HEK293 (cell line): ENCODE results near the gene SNTG2.

Source experiments
- CTCF ChIA-PET: fragments of 350-600 bp; formaldehyde crosslinking; extraction: SDS; loops from one replicate; lab custom pipeline; 2021; ENCODE audit warnings: antibody characterized with exemption; lab: Yijun Ruan, JAX
- POLR2A ChIA-PET: fragments of 300-600 bp; formaldehyde crosslinking; extraction: SDS; loops from one replicate; lab custom pipeline; 2020; ENCODE audit warnings: antibody characterized with exemption, inconsistent platforms; lab: Yijun Ruan, JAX
- H3K27ac ChIP-seq: fragments of 200-500 bp; sonication (Bioruptor generic); 2 replicates; pipeline ENCODE4 v1.5.1; 2014; ENCODE audit warnings: low read depth, low read length, control low read depth, inconsistent platforms; ENCODE audit errors: extremely low read depth
- H3K36me3 ChIP-seq, 2 experiments: fragments of 200-500 bp in 1 of 2; sonication (Bioruptor generic) in 1 of 2; 1 replicate in 1 of 2; 2 replicates in 1 of 2; pipeline ENCODE4 v1.5.1; 2014 to 2017; ENCODE audit warnings: inconsistent platforms in 2 of 2, low read length in 2 of 2; ENCODE audit not compliant: control insufficient read depth in 2 of 2, insufficient read depth in 1 of 2
- H3K4me1 ChIP-seq: fragments of 200-500 bp; sonication (Bioruptor generic); 2 replicates; pipeline ENCODE4 v1.5.1; 2014; ENCODE audit warnings: mild to moderate bottlenecking, low read length, inconsistent platforms; ENCODE audit not compliant: control insufficient read depth, insufficient read depth
- H3K4me3 ChIP-seq: 2 replicates; pipeline ENCODE4 v1.5.1; 2011; ENCODE audit warnings: low read depth, mild to moderate bottlenecking, control low read depth, low read length, moderate library complexity
- H3K9me3 ChIP-seq: fragments of 200-500 bp; sonication (Bioruptor generic); 2 replicates; pipeline ENCODE4 v1.5.1; 2014; ENCODE audit warnings: low read depth, low read length, inconsistent platforms; ENCODE audit not compliant: control insufficient read depth, insufficient read depth
- CTCF ChIP-seq: fragments of 450-650 bp; formaldehyde crosslinking; IDR thresholded peaks from 2 replicates; pipeline ENCODE4 v1.5.1; 2016; ENCODE audit warnings: missing biosample characterization, missing genetic modification characterization
- EGR2 ChIP-seq: fragments of 450-650 bp; formaldehyde crosslinking; IDR thresholded peaks from 2 replicates; pipeline ENCODE4 v1.5.1; 2016; ENCODE audit warnings: low read depth, missing biosample characterization, missing genetic modification characterization
- HIC1 ChIP-seq: fragments of 450-650 bp; formaldehyde crosslinking; IDR thresholded peaks from 2 replicates; pipeline ENCODE4 v1.5.1; 2016; ENCODE audit warnings: missing biosample characterization, missing genetic modification characterization
- HOXC10 ChIP-seq: sonication (generic); formaldehyde crosslinking; IDR thresholded peaks from 2 replicates; pipeline ENCODE4 v1.8.1; 2023; ENCODE audit warnings: mild to moderate bottlenecking, missing genetic modification reagents
- IKZF3 ChIP-seq: fragments of 450-650 bp; IDR thresholded peaks from 2 replicates; pipeline ENCODE4 v1.5.0; 2018; ENCODE audit warnings: missing biosample characterization, mild to moderate bottlenecking, missing genetic modification characterization, moderate library complexity
- KLF16 ChIP-seq: fragments of 450-650 bp; formaldehyde crosslinking; IDR thresholded peaks from 2 replicates; pipeline ENCODE4 v1.5.1; 2017; ENCODE audit warnings: missing biosample characterization, missing genetic modification characterization
- MYNN ChIP-seq: fragments of 450-650 bp; formaldehyde crosslinking; IDR thresholded peaks from 2 replicates; pipeline ENCODE4 v1.5.1; 2016; ENCODE audit warnings: missing biosample characterization, missing genetic modification characterization, borderline replicate concordance
- PBX3 ChIP-seq: sonication (generic); formaldehyde crosslinking; IDR thresholded peaks from 2 replicates; pipeline ENCODE4 v1.8.1; 2022; ENCODE audit warnings: mild to moderate bottlenecking, moderate library complexity, missing genetic modification reagents
- TRIM28 ChIP-seq: IDR thresholded peaks from 2 replicates; pipeline ENCODE4 v1.6.1; 2011; ENCODE audit warnings: low read length, control low read depth, borderline replicate concordance
- YY2 ChIP-seq: fragments of 450-650 bp; formaldehyde crosslinking; IDR thresholded peaks from 2 replicates; pipeline ENCODE4 v1.5.1; 2016; ENCODE audit warnings: missing biosample characterization, missing genetic modification characterization
- ZBTB21 ChIP-seq: fragments of 450-650 bp; formaldehyde crosslinking; IDR thresholded peaks from 2 replicates; pipeline ENCODE4 v1.5.1; 2017; ENCODE audit warnings: missing biosample characterization, missing genetic modification characterization
- ZBTB6 ChIP-seq: fragments of 450-650 bp; formaldehyde crosslinking; IDR thresholded peaks from 2 replicates; pipeline ENCODE4 v1.5.1; 2017; ENCODE audit warnings: missing biosample characterization, missing genetic modification characterization
- ZIC2 ChIP-seq: fragments of 450-650 bp; formaldehyde crosslinking; IDR thresholded peaks from 2 replicates; pipeline ENCODE4 v1.5.1; 2016; ENCODE audit warnings: missing biosample characterization, missing genetic modification characterization
- ZNF132 ChIP-seq: fragments of 450-650 bp; formaldehyde crosslinking; IDR thresholded peaks from 2 replicates; pipeline ENCODE4 v1.5.1; 2017; ENCODE audit warnings: missing biosample characterization, missing genetic modification characterization, borderline replicate concordance
- ZNF133 ChIP-seq: fragments of 450-650 bp; formaldehyde crosslinking; IDR thresholded peaks from 2 replicates; pipeline ENCODE4 v1.5.1; 2016; ENCODE audit warnings: missing biosample characterization, missing genetic modification characterization
- ZNF202 ChIP-seq: fragments of 450-650 bp; formaldehyde crosslinking; IDR thresholded peaks from 2 replicates; pipeline ENCODE4 v1.5.1; 2016; ENCODE audit warnings: missing biosample characterization, missing genetic modification characterization, borderline replicate concordance
- ZNF311 ChIP-seq: fragments of 450-650 bp; formaldehyde crosslinking; IDR thresholded peaks from 2 replicates; pipeline ENCODE4 v1.5.1; 2017; ENCODE audit warnings: missing biosample characterization, missing genetic modification characterization, borderline replicate concordance
- ZNF423 ChIP-seq: fragments of 450-650 bp; formaldehyde crosslinking; IDR thresholded peaks from 2 replicates; pipeline ENCODE4 v1.5.1; 2016; ENCODE audit warnings: missing biosample characterization, missing genetic modification characterization
- ZNF433 ChIP-seq: fragments of 450-650 bp; formaldehyde crosslinking; IDR thresholded peaks from 2 replicates; pipeline ENCODE4 v1.5.1; 2016; ENCODE audit warnings: missing biosample characterization, missing genetic modification characterization, low read depth
- ZNF544 ChIP-seq: fragments of 450-650 bp; formaldehyde crosslinking; IDR thresholded peaks from 2 replicates; pipeline ENCODE4 v1.5.0; 2017; ENCODE audit warnings: missing biosample characterization, missing genetic modification characterization
- ZNF561 ChIP-seq: fragments of 450-650 bp; IDR thresholded peaks from 2 replicates; pipeline ENCODE4 v1.5.1; 2018; ENCODE audit warnings: missing biosample characterization, missing genetic modification characterization, borderline replicate concordance
- ZNF664 ChIP-seq: fragments of 450-650 bp; formaldehyde crosslinking; IDR thresholded peaks from 2 replicates; pipeline ENCODE4 v1.5.1; 2016; ENCODE audit warnings: missing biosample characterization, missing genetic modification characterization
- ZNF76 ChIP-seq: fragments of 450-650 bp; formaldehyde crosslinking; IDR thresholded peaks from 2 replicates; pipeline ENCODE4; 2016; ENCODE audit warnings: low read depth, missing biosample characterization, missing genetic modification characterization, borderline replicate concordance
- ZSCAN16 ChIP-seq: fragments of 450-650 bp; formaldehyde crosslinking; IDR thresholded peaks from 2 replicates; pipeline ENCODE4 v1.5.1; 2016; ENCODE audit warnings: missing biosample characterization, missing genetic modification characterization
- ZSCAN18 ChIP-seq: fragments of 450-650 bp; formaldehyde crosslinking; IDR thresholded peaks from 2 replicates; pipeline ENCODE4 v1.5.1; 2016; ENCODE audit warnings: missing biosample characterization, missing genetic modification characterization

The SNTG2 gene

GRCh38 chr2:1406434-1406833 lies 455.8 kb downstream of the SNTG2 start:
- Histone ChIP-seq H3K4me1 (no peaks in the 10 kb centered on the region), H3K27ac (no peak overlapping the region), H3K9me3 (no peaks in the 10 kb centered on the region), H3K36me3 (no peaks in the 10 kb centered on the region), H3K4me3 (no peak overlapping the region)
- no peak for TF ChIP-seq ZNF423
- no peak for TF ChIP-seq YY2
- no peak for TF ChIP-seq KLF16 (tag by site-specific recombination)
- no peak for TF ChIP-seq CTCF
- TF ChIP-seq ZBTB21 (tag by site-specific recombination), result no peak
- TF ChIP-seq ZIC2 (tag by site-specific recombination), result no peak
- no peak for TF ChIP-seq ZNF311 (tag by site-specific recombination)
- no peak for TF ChIP-seq ZSCAN16 (tag by site-specific recombination)
- no peak for TF ChIP-seq EGR2 (tag by site-specific recombination)
- no peak for TF ChIP-seq MYNN (tag by site-specific recombination)
- TF ChIP-seq ZBTB6 (tag by site-specific recombination), result no peak
- no peak for TF ChIP-seq IKZF3 (tag by site-specific recombination)
- no peak for TF ChIP-seq ZNF202
- no peak for TF ChIP-seq ZNF133
- TF ChIP-seq ZSCAN18 (tag by site-specific recombination), result no peak
- no peak for TF ChIP-seq ZNF132 (tag by site-specific recombination)
- TF ChIP-seq TRIM28, result no peak
- ChIA-PET POLR2A (no interaction called here), CTCF (interaction anchor here (0.6 to 1.2 kb wide), 4 partner anchors 44 to 411 kb away, joined by 3 to 4 read pairs (median 3); no protein-coding TSS in a partner anchor)

- H3K4me3 ChIP-seq, result no peak overlapping the region
- ChIA-PET CTCF (no interaction called here), POLR2A (no interaction called here)
- no peaks in the 10 kb centered on the region for H3K36me3 ChIP-seq
- TF ChIP-seq EGR2 (tag by site-specific recombination) (peak; percentile 53), ZNF76 (tag by site-specific recombination) (no peak)
- H3K9me3 ChIP-seq, result no peaks in the 10 kb centered on the region
- H3K27ac ChIP-seq, result no peak overlapping the region
- H3K4me1 ChIP-seq, result no peaks in the 10 kb centered on the region
Measured at GRCh38 chr2:1407950-1408675, 457.5 kb downstream of the SNTG2 start.

- H3K36me3 ChIP-seq, result no peaks in the 10 kb centered on the region
- CTCF ChIA-PET, result no interaction called here
- POLR2A ChIA-PET, result no interaction called here
- no peaks in the 10 kb centered on the region for H3K9me3 ChIP-seq
- H3K4me3 ChIP-seq, result no peak within 1 kb of the TSS
- H3K27ac ChIP-seq, result no peak within 1 kb of the TSS
- H3K4me1 ChIP-seq, result no peaks in the 10 kb centered on the region
- TF ChIP-seq ZNF561 (tag by site-specific recombination) (no peak), HIC1 (tag by site-specific recombination) (no peak), HOXC10 (CRISPR knock-in tag) (no peak), ZNF433 (tag by site-specific recombination) (no peak), ZNF664 (no peak), PBX3 (CRISPR knock-in tag) (no peak), ZNF544 (tag by site-specific recombination) (no peak)
Measured at GRCh38 chr2:1413156-1413710, 462.6 kb downstream of the SNTG2 start, which contains the start of gene TPO. Gene TPO, plus strand, starts transcription at chr2:1413463. Its CDS starts 946 bp downstream, at chr2:1414409.
